ENCODE data around the gene GYS1. TPM values are rescaled to one million over a fixed set of nuclear protein-coding genes. Genes with fewer than 3 reads are reported as not detected.

Gene GYS1
- total and polyA plus RNA-seq, 4 donors: 2.6 to 8.7 (median 6.3) TPM

DNA sequence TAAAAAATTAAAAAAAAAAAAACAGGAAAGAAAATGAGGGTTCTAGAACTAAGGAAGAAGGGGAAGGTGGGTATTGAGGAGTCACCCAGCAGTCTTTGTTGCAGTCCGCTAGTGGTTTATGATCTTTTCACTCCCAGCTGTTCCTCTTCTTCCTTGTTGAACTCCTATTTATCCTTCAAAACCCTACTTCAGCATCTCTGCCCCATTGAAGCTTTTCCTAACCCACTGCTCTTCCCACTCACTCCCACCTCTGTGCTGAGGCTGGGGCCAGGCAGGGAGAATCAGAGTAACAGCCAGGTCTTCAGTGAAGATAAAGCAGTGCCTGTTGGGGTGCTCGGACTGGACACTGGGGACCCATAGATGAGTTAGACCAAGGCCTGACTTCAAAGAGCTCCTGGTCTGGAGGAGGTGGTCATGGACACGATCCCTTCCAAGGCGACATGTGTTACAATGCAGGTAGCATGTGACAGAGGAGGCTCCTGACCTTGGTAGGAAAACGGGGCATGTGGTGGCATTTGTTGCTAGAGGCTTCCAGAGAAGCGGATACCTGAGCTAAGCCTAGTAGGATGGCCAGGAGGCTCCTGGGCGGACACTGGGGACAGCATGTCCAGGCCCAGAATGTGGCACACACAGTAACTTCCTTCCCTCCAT lies 12.0 kb upstream of the GYS1 start:
- no peaks in the 10 kb centered on the region for H3K9me3 ChIP-seq (ENCODE audit: control insufficient read depth in 4 of 4, low read length in 3 of 4)
- H3K27ac ChIP-seq (ENCODE audit: low read depth in 1 of 2, low read length in 2 of 2): no peak overlapping the region
- no peaks in the 10 kb centered on the region for H3K27me3 ChIP-seq (ENCODE audit: control insufficient read depth in 4 of 4, insufficient read depth in 4 of 4, low read length in 3 of 4)
- TF ChIP-seq, protein P1, sequence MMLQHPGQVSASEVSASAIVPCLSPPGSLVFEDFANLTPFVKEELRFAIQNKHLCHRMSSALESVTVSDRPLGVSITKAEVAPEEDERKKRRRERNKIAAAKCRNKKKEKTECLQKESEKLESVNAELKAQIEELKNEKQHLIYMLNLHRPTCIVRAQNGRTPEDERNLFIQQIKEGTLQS (IDR thresholded peaks at IDR 0.05): no peak
- no peak for TF ChIP-seq HNF4A (conservative IDR thresholded peaks at IDR 0.05)
- no peak for TF ChIP-seq JUND (IDR thresholded peaks at IDR 0.05)
- no peak for TF ChIP-seq HNF4G (IDR thresholded peaks at IDR 0.05)
- TF ChIP-seq, protein P2, sequence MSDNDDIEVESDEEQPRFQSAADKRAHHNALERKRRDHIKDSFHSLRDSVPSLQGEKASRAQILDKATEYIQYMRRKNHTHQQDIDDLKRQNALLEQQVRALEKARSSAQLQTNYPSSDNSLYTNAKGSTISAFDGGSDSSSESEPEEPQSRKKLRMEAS (IDR thresholded peaks at IDR 0.05): no peak
- TF ChIP-seq YY1 (IDR thresholded peaks at IDR 0.05): no peak
- TF ChIP-seq RXRA (IDR thresholded peaks at IDR 0.05): no peak
- TF ChIP-seq, protein P3, sequence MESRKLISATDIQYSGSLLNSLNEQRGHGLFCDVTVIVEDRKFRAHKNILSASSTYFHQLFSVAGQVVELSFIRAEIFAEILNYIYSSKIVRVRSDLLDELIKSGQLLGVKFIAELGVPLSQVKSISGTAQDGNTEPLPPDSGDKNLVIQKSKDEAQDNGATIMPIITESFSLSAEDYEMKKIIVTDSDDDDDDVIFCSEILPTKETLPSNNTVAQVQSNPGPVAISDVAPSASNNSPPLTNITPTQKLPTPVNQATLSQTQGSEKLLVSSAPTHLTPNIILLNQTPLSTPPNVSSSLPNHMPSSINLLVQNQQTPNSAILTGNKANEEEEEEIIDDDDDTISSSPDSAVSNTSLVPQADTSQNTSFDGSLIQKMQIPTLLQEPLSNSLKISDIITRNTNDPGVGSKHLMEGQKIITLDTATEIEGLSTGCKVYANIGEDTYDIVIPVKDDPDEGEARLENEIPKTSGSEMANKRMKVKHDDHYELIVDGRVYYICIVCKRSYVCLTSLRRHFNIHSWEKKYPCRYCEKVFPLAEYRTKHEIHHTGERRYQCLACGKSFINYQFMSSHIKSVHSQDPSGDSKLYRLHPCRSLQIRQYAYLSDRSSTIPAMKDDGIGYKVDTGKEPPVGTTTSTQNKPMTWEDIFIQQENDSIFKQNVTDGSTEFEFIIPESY (IDR thresholded peaks at IDR 0.05): no peak
- TF ChIP-seq SP1 (IDR thresholded peaks at IDR 0.05): no peak
- TF ChIP-seq, protein P4, sequence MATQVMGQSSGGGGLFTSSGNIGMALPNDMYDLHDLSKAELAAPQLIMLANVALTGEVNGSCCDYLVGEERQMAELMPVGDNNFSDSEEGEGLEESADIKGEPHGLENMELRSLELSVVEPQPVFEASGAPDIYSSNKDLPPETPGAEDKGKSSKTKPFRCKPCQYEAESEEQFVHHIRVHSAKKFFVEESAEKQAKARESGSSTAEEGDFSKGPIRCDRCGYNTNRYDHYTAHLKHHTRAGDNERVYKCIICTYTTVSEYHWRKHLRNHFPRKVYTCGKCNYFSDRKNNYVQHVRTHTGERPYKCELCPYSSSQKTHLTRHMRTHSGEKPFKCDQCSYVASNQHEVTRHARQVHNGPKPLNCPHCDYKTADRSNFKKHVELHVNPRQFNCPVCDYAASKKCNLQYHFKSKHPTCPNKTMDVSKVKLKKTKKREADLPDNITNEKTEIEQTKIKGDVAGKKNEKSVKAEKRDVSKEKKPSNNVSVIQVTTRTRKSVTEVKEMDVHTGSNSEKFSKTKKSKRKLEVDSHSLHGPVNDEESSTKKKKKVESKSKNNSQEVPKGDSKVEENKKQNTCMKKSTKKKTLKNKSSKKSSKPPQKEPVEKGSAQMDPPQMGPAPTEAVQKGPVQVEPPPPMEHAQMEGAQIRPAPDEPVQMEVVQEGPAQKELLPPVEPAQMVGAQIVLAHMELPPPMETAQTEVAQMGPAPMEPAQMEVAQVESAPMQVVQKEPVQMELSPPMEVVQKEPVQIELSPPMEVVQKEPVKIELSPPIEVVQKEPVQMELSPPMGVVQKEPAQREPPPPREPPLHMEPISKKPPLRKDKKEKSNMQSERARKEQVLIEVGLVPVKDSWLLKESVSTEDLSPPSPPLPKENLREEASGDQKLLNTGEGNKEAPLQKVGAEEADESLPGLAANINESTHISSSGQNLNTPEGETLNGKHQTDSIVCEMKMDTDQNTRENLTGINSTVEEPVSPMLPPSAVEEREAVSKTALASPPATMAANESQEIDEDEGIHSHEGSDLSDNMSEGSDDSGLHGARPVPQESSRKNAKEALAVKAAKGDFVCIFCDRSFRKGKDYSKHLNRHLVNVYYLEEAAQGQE (IDR thresholded peaks at IDR 0.05): no peak
- TF ChIP-seq EGR1 (IDR thresholded peaks at IDR 0.05; ENCODE audit: low read depth in 2 of 2): no peak
- TF ChIP-seq NR2F2 (IDR thresholded peaks at IDR 0.05): no peak
- no peak for TF ChIP-seq FOXA2 (IDR thresholded peaks at IDR 0.05)
- 98% methylated on average over 7 of the region's 7 CpGs for WGBS
- H3K36me3 ChIP-seq (ENCODE audit: control insufficient read depth in 4 of 4, insufficient read depth in 3 of 4, low read depth in 1 of 4, low read length in 3 of 4): peaks cover 15 to 47% (median 26%) of the 10 kb centered on the region in 4 donors
- H3K9ac ChIP-seq (ENCODE audit: low read depth in 1 of 2, low read length in 2 of 2): no peak overlapping the region
- no peak overlapping the region for H3K4me3 ChIP-seq (ENCODE audit: low read depth in 1 of 3, low read length in 3 of 3)
- DNase-seq (ENCODE audit: low spot score): no peak
- no peaks in the 10 kb centered on the region for H3K4me1 ChIP-seq (ENCODE audit: control insufficient read depth in 4 of 4, insufficient read depth in 4 of 4, low read length in 3 of 4)

DNA sequence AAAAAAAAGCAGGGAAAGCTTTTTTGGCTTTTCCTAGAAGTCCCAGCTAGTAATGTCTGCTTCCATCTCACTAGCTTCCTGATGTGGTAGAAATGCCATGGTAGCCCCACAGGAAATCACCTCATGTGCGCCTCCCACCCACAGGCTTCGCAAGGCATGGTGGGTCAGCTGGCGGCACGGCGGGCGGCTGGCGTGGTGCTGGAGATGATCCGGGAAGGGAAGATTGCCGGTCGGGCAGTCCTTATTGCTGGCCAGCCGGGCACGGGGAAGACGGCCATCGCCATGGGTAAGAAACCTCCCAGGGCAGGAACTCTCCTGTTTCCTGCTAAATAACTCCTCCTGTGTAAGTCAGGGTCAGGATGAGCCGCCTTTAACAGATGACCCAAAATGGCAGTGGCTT lies 11.0 kb upstream of the GYS1 start:
- no peak for DNase-seq (ENCODE audit: low spot score)
- Histone ChIP-seq H3K36me3 (ENCODE audit: control insufficient read depth in 4 of 4, insufficient read depth in 3 of 4, low read depth in 1 of 4, low read length in 3 of 4) (peaks cover 15 to 39% (median 22%) of the 10 kb centered on the region in 4 donors), H3K9me3 (ENCODE audit: control insufficient read depth in 4 of 4, low read length in 3 of 4) (no peaks in the 10 kb centered on the region), H3K4me3 (ENCODE audit: low read depth in 1 of 3, low read length in 3 of 3) (no peak overlapping the region), H3K27ac (ENCODE audit: low read depth in 1 of 2, low read length in 2 of 2) (no peak overlapping the region), H3K9ac (ENCODE audit: low read depth in 1 of 2, low read length in 2 of 2) (no peak overlapping the region), H3K27me3 (ENCODE audit: control insufficient read depth in 4 of 4, insufficient read depth in 4 of 4, low read length in 3 of 4) (no peaks in the 10 kb centered on the region), H3K4me1 (ENCODE audit: control insufficient read depth in 4 of 4, insufficient read depth in 4 of 4, low read length in 3 of 4) (no peaks in the 10 kb centered on the region)
- 97% methylated on average over 15 of the region's 15 CpGs for WGBS
- TF ChIP-seq FOXA1 (IDR thresholded peaks at IDR 0.05) (no peak), HNF4A (conservative IDR thresholded peaks at IDR 0.05) (no peak), YY1 (IDR thresholded peaks at IDR 0.05) (no peak), RXRA (IDR thresholded peaks at IDR 0.05) (no peak), GABPA (IDR thresholded peaks at IDR 0.05 in 1 of 2, conservative IDR thresholded peaks at IDR 0.05 in 1 of 2) (no peak), FOXA2 (IDR thresholded peaks at IDR 0.05) (no peak), RAD21 (IDR thresholded peaks at IDR 0.05) (no peak), EGR1 (IDR thresholded peaks at IDR 0.05; ENCODE audit: low read depth in 2 of 2) (no peak)
- TF ChIP-seq, protein P4 (IDR thresholded peaks at IDR 0.05): no peak
- TF ChIP-seq, protein P3 (IDR thresholded peaks at IDR 0.05): no peak
- TF ChIP-seq, protein P5, sequence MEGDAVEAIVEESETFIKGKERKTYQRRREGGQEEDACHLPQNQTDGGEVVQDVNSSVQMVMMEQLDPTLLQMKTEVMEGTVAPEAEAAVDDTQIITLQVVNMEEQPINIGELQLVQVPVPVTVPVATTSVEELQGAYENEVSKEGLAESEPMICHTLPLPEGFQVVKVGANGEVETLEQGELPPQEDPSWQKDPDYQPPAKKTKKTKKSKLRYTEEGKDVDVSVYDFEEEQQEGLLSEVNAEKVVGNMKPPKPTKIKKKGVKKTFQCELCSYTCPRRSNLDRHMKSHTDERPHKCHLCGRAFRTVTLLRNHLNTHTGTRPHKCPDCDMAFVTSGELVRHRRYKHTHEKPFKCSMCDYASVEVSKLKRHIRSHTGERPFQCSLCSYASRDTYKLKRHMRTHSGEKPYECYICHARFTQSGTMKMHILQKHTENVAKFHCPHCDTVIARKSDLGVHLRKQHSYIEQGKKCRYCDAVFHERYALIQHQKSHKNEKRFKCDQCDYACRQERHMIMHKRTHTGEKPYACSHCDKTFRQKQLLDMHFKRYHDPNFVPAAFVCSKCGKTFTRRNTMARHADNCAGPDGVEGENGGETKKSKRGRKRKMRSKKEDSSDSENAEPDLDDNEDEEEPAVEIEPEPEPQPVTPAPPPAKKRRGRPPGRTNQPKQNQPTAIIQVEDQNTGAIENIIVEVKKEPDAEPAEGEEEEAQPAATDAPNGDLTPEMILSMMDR (IDR thresholded peaks at IDR 0.05; ENCODE audit: low read depth, low read length, missing input control): no peak

Data from liver (tissue), 9 donors.